ENCODE results near the gene TMEM87B. TPM values are rescaled to one million over a fixed set of nuclear protein-coding genes. Genes with fewer than 3 reads are reported as not detected.

Gene TMEM87B
- total and polyA plus RNA-seq, 2 donors (not counting 1 experiment from before 2014, with no cell fraction given), result 30.5 to 31.5 TPM

DNA sequence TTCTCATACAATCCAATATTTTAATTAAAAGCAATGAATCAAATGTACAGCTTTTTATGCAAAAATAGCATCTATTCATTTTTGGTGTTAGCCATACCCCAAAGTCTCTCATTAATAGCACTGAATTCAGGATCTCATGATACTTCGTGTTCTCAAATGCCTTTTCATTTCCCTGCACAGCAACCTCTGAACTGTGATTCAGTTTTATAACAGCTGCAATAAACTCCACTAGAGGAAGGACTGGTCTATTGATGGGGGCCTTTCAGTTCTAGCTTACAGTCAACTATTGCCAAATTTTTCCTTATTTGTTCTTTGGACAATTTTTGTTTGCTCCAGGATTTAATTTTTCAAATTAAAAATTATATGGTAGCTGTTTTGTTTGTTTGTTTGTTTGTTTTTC is 4.8 kb upstream of the TMEM87B start:
- DNase-seq (ENCODE audit: low read depth in 2 of 2), result no peak
- no peaks in the 10 kb centered on the region for H3K9me3 ChIP-seq (ENCODE audit: control insufficient read depth, insufficient read depth, low read depth, low read length)

DNA sequence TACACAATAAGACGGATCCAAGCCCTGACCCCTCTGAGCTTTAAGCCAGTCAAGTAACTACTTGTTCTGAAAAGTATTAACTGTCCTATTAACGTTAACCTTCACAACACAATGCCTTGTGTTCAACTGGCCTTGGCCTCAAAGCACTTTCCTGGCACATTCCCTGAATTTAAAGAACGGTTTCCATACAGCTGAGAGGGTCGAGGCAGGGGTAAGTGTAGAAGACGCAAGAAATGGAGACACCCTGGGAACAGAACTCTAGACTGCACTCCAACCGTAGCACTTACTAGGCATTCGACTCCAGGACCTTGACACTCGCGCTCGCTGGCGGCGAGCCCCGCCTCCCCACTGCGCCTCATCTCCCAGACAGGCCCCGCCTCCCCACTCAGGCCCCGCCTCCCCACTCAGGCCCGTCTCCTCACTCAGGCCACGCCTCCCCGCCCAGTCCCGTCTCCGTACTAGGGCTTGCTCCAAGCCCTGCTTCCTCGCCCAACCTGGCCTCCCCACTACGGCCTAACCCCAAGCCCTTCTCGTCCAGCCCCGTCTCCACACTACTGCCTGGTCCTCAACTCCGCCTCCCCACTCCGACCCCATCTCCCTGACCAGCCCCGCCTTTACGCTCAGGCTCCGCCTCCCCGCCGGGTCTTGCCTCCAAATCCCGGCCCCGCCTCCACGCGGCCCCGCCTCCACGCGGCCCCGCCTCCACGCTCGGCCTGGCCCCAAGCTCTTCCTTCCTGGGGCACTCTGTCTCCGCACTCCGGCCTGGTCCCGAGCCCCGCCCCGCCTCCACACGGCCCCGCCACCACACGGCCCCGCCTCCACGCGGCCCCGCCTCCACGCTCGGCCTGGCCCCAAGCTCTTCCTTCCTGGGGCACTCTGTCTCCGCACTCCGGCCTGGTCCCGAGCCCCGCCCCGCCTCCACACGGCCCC is 887 bp upstream of the TMEM87B start:
- H3K4me1 ChIP-seq (ENCODE audit: control insufficient read depth, extremely low read depth, insufficient read depth, low read length), result peaks cover 9% of the 10 kb centered on the region
- no peaks in the 10 kb centered on the region for H3K9me3 ChIP-seq (ENCODE audit: control insufficient read depth, insufficient read depth, low read depth, low read length)
- TF ChIP-seq, protein P1, sequence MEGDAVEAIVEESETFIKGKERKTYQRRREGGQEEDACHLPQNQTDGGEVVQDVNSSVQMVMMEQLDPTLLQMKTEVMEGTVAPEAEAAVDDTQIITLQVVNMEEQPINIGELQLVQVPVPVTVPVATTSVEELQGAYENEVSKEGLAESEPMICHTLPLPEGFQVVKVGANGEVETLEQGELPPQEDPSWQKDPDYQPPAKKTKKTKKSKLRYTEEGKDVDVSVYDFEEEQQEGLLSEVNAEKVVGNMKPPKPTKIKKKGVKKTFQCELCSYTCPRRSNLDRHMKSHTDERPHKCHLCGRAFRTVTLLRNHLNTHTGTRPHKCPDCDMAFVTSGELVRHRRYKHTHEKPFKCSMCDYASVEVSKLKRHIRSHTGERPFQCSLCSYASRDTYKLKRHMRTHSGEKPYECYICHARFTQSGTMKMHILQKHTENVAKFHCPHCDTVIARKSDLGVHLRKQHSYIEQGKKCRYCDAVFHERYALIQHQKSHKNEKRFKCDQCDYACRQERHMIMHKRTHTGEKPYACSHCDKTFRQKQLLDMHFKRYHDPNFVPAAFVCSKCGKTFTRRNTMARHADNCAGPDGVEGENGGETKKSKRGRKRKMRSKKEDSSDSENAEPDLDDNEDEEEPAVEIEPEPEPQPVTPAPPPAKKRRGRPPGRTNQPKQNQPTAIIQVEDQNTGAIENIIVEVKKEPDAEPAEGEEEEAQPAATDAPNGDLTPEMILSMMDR (conservative IDR thresholded peaks at IDR 0.05 in 1 of 2, IDR thresholded peaks at IDR 0.05 in 1 of 2; ENCODE audit: low read depth in 1 of 2, low read length in 2 of 2), result no peak
- no peak for TF ChIP-seq EZH2 (IDR thresholded peaks at IDR 0.05; ENCODE audit: low read length, missing control alignments)
- H3K27me3 ChIP-seq (ENCODE audit: control insufficient read depth, insufficient read depth, low read length), result no peaks in the 10 kb centered on the region
- H4K20me1 ChIP-seq (ENCODE audit: control insufficient read depth, extremely low read depth, insufficient read depth, low read length), result no peaks in the 10 kb centered on the region
- H3K4me2 ChIP-seq (ENCODE audit: extremely low read depth, insufficient read depth, low read length), result peak overlapping the region; percentile 80
- H2AFZ ChIP-seq (ENCODE audit: low read length), result peak overlapping the region; percentile 96
- peak overlapping the region; percentile 32 for H3K9ac ChIP-seq (ENCODE audit: insufficient read depth, low read length)
- peak; percentile 93 to 96 for DNase-seq (ENCODE audit: low read depth in 2 of 2)
- H3K4me3 ChIP-seq (replicated peaks in 1 of 4; ENCODE audit: control extremely low read depth in 1 of 4, insufficient read depth in 1 of 4, low read depth in 3 of 4, low read length in 4 of 4), result peak overlapping the region; percentile 1 to 90 (median 48)
- peaks cover 1% of the 10 kb centered on the region for H3K36me3 ChIP-seq (ENCODE audit: control insufficient read depth, insufficient read depth, low read length)
- peaks cover 24% of the 10 kb centered on the region for H3K79me2 ChIP-seq (ENCODE audit: control insufficient read depth, insufficient read depth, low read length)
- peak overlapping the region; percentile 67 for H3K27ac ChIP-seq (ENCODE audit: insufficient read depth, low read length)

More for the DNA sequence above, 4.8 kb upstream of the TMEM87B start:
- Histone ChIP-seq H3K4me1 (ENCODE audit: control insufficient read depth, extremely low read depth, insufficient read depth, low read length) (peaks cover 4% of the 10 kb centered on the region), H3K4me2 (ENCODE audit: extremely low read depth, insufficient read depth, low read length) (no peak overlapping the region), H3K27ac (ENCODE audit: insufficient read depth, low read length) (no peak overlapping the region), H4K20me1 (ENCODE audit: control insufficient read depth, extremely low read depth, insufficient read depth, low read length) (no peaks in the 10 kb centered on the region), H3K79me2 (ENCODE audit: control insufficient read depth, insufficient read depth, low read length) (no peaks in the 10 kb centered on the region), H3K4me3 (replicated peaks in 1 of 4; ENCODE audit: control extremely low read depth in 1 of 4, insufficient read depth in 1 of 4, low read depth in 3 of 4, low read length in 4 of 4) (no peak overlapping the region), H3K27me3 (ENCODE audit: control insufficient read depth, insufficient read depth, low read length) (no peaks in the 10 kb centered on the region), H3K9ac (ENCODE audit: insufficient read depth, low read length) (no peak overlapping the region), H2AFZ (ENCODE audit: low read length) (no peak overlapping the region), H3K36me3 (ENCODE audit: control insufficient read depth, insufficient read depth, low read length) (no peaks in the 10 kb centered on the region)
- TF ChIP-seq, protein P1 (conservative IDR thresholded peaks at IDR 0.05 in 1 of 2, IDR thresholded peaks at IDR 0.05 in 1 of 2; ENCODE audit: low read depth in 1 of 2, low read length in 2 of 2), result no peak
- TF ChIP-seq EZH2 (IDR thresholded peaks at IDR 0.05; ENCODE audit: low read length, missing control alignments), result no peak

DNA sequence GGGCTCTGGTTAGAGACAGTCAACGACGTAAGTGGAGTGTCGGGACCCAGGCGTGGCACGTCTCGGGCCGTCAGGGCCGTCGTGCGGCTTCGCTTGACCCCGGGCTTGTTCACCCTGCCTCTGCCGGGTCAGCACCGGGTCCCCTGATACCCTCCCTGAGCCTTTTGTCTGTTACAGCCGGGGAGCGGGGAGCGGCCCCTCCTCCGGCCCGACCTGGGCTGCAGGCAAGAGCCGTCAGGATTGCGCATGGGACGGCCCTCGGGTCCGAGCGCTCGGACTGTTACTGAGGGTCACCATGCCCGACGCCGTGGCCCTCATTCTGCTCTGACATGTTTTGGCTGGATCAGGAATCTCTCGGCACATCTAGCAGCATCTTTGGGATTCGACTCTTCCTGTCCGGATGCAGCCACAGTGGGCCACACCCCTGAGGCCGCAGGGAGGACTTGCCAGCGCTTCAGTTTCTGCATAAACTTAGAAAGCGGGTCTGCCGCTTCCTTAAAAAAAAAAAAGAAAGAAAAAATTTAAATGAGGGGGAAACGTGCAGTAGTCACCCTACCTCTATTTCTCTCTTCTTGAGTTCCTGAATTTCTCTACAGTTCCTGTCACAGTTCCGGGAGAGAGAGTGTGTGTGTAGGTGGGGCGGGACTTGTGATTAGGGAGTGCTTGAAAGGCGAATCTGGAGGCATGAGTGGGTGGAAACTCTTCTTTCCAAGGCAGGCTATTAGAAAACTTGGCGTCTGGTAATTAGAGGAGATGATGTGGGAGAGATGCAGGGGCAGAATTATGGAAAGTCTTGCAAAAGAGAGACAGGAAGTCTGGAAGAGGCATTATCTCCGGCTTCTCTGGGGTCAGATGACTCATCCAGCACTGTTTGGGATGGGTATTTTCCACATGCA is 909 bp downstream of the TMEM87B start:
- H3K9me3 ChIP-seq (ENCODE audit: control insufficient read depth, insufficient read depth, low read depth, low read length), result no peaks in the 10 kb centered on the region
- H3K9ac ChIP-seq (ENCODE audit: insufficient read depth, low read length), result peak overlapping the region; percentile 79
- H2AFZ ChIP-seq (ENCODE audit: low read length), result peak overlapping the region; percentile 11
- no peaks in the 10 kb centered on the region for H4K20me1 ChIP-seq (ENCODE audit: control insufficient read depth, extremely low read depth, insufficient read depth, low read length)
- peak overlapping the region; percentile 91 for H3K27ac ChIP-seq (ENCODE audit: insufficient read depth, low read length)
- TF ChIP-seq, protein P1 (conservative IDR thresholded peaks at IDR 0.05 in 1 of 2, IDR thresholded peaks at IDR 0.05 in 1 of 2; ENCODE audit: low read depth in 1 of 2, low read length in 2 of 2), result no peak
- TF ChIP-seq EZH2 (IDR thresholded peaks at IDR 0.05; ENCODE audit: low read length, missing control alignments), result no peak
- H3K4me3 ChIP-seq (replicated peaks in 1 of 4; ENCODE audit: control extremely low read depth in 1 of 4, insufficient read depth in 1 of 4, low read depth in 3 of 4, low read length in 4 of 4), result peak overlapping the region; percentile 61 to 95 (median 75)
- DNase-seq (ENCODE audit: low read depth in 2 of 2), result peak; percentile 89 to 95
- peaks cover 29% of the 10 kb centered on the region for H3K79me2 ChIP-seq (ENCODE audit: control insufficient read depth, insufficient read depth, low read length)
- H3K36me3 ChIP-seq (ENCODE audit: control insufficient read depth, insufficient read depth, low read length), result peaks cover 1% of the 10 kb centered on the region
- H3K4me2 ChIP-seq (ENCODE audit: extremely low read depth, insufficient read depth, low read length), result peak overlapping the region; percentile 89
- peaks cover 9% of the 10 kb centered on the region for H3K4me1 ChIP-seq (ENCODE audit: control insufficient read depth, extremely low read depth, insufficient read depth, low read length)
- no peaks in the 10 kb centered on the region for H3K27me3 ChIP-seq (ENCODE audit: control insufficient read depth, insufficient read depth, low read length)

Measured in fibroblast of lung (primary cell).